Ishikawa (cell line): ENCODE results near the gene HYAL2.

Experiments
- CEBPB ChIP-seq: IDR thresholded peaks from 2 replicates; pipeline ENCODE4 v1.6.1; 2012
- CREB1 ChIP-seq: IDR thresholded peaks from 2 replicates; pipeline ENCODE4 v1.6.1; 2012; ENCODE audit warnings: low read depth
- EGR1 ChIP-seq: IDR thresholded peaks from 2 replicates; pipeline ENCODE4 v1.6.1; 2012
- EP300 ChIP-seq: IDR thresholded peaks from 2 replicates; pipeline ENCODE4 v1.6.1; 2012; ENCODE audit warnings: borderline replicate concordance
- FOXM1 ChIP-seq: IDR thresholded peaks from 2 replicates; pipeline ENCODE4 v1.6.1; 2012; ENCODE audit warnings: low read depth, borderline replicate concordance
- MAX ChIP-seq: IDR thresholded peaks from 2 replicates; pipeline ENCODE4 v1.6.1; 2012
- NFIC ChIP-seq: IDR thresholded peaks from 2 replicates; pipeline ENCODE4 v1.6.1; 2012
- RAD21 ChIP-seq: IDR thresholded peaks from 2 replicates; pipeline ENCODE4 v1.6.1; 2012; ENCODE audit warnings: low read depth
- REST ChIP-seq: IDR thresholded peaks from 2 replicates; pipeline ENCODE4 v1.6.1; 2012; ENCODE audit warnings: low read depth, mild to moderate bottlenecking
- TAF1 ChIP-seq: IDR thresholded peaks from 2 replicates; pipeline ENCODE4 v1.6.1; 2012; ENCODE audit warnings: low read depth, mild to moderate bottlenecking
- TCF12 ChIP-seq: IDR thresholded peaks from 2 replicates; pipeline ENCODE4 v1.6.1; 2012; ENCODE audit warnings: low read depth
- TEAD4 ChIP-seq: IDR thresholded peaks from 2 replicates; pipeline ENCODE4 v1.6.1; 2012
- USF1 ChIP-seq: IDR thresholded peaks from 2 replicates; pipeline ENCODE4 v1.6.1; 2012
- YY1 ChIP-seq: IDR thresholded peaks from 2 replicates; pipeline ENCODE4 v1.6.1; 2012; ENCODE audit warnings: low read depth
- ZBTB7A ChIP-seq: IDR thresholded peaks from 2 replicates; pipeline ENCODE4 v1.6.1; 2012; ENCODE audit warnings: low read depth

The HYAL2 gene

GRCh38 chr3:50319181-50319893, 3.2 kb downstream of the HYAL2 start:
- TF ChIP-seq FOXM1 (no peak), EP300 (no peak), ZBTB7A (no peak), TAF1 (no peak), YY1 (no peak), NFIC (no peak), TCF12 (no peak), MAX (no peak), EGR1 (no peak), TEAD4 (no peak), USF1 (no peak)

- no peak for TF ChIP-seq USF1
Measured at GRCh38 chr3:50318615-50319014, 3.9 kb downstream of the HYAL2 start.

- TF ChIP-seq TEAD4 (no peak), TAF1 (no peak), EP300 (no peak), TCF12 (no peak)
Measured at GRCh38 chr3:50318163-50318562, 4.4 kb downstream of the HYAL2 start.

GRCh38 chr3:50317300-50317699, 5.2 kb downstream of the HYAL2 start:
- TF ChIP-seq FOXM1, result no peak
- TF ChIP-seq CEBPB, result no peak
- TF ChIP-seq CREB1, result no peak
- TF ChIP-seq USF1, result no peak
- peak; percentile 81 for TF ChIP-seq NFIC
- TF ChIP-seq REST, result no peak

GRCh38 chr3:50316657-50317242, 5.8 kb downstream of the HYAL2 start:
- TF ChIP-seq CREB1, result no peak
- TF ChIP-seq MAX, result peak; percentile 69
- TF ChIP-seq TAF1, result peak; percentile 60
- 0 out of 2 replicates have a peak, but pooled peaks have one; percentile 32 for TF ChIP-seq ZBTB7A
- peak; percentile 88 for TF ChIP-seq TCF12
- no peak; the same call in 1 of the 2 replicates for TF ChIP-seq USF1
- TF ChIP-seq FOXM1, result peak; percentile 64; the same call in 1 of the 2 replicates
- TF ChIP-seq CEBPB, result no peak
- peak; percentile 55 for TF ChIP-seq YY1
- TF ChIP-seq RAD21, result peak; percentile 14; the same call in 1 of the 2 replicates
- peak; percentile 27; the same call in 1 of the 2 replicates for TF ChIP-seq TEAD4

- TF ChIP-seq CEBPB (no peak), NFIC (no peak), EGR1 (no peak), CREB1 (no peak), USF1 (no peak), REST (no peak), ZBTB7A (no peak), EP300 (no peak), TEAD4 (no peak), TAF1 (no peak), YY1 (no peak), FOXM1 (no peak), MAX (no peak), TCF12 (no peak), RAD21 (no peak)
Measured at GRCh38 chr3:50314816-50315215, 7.7 kb downstream of the HYAL2 start.
